GM21619 (cell line): ENCODE results near the gene FN3KRP.
"Not testable (repeated sequence)": the region's sequence is repeated elsewhere in the genome, so short reads cannot be mapped to it uniquely, and the experiment has no call there.

Experiments
- ATAC-seq: cut with Tn5 transposase; IDR thresholded peaks from one replicate; pipeline ENCODE4 v1.9.1; 2021; ENCODE audit not compliant: unreplicated experiment

The FN3KRP gene

DNA sequence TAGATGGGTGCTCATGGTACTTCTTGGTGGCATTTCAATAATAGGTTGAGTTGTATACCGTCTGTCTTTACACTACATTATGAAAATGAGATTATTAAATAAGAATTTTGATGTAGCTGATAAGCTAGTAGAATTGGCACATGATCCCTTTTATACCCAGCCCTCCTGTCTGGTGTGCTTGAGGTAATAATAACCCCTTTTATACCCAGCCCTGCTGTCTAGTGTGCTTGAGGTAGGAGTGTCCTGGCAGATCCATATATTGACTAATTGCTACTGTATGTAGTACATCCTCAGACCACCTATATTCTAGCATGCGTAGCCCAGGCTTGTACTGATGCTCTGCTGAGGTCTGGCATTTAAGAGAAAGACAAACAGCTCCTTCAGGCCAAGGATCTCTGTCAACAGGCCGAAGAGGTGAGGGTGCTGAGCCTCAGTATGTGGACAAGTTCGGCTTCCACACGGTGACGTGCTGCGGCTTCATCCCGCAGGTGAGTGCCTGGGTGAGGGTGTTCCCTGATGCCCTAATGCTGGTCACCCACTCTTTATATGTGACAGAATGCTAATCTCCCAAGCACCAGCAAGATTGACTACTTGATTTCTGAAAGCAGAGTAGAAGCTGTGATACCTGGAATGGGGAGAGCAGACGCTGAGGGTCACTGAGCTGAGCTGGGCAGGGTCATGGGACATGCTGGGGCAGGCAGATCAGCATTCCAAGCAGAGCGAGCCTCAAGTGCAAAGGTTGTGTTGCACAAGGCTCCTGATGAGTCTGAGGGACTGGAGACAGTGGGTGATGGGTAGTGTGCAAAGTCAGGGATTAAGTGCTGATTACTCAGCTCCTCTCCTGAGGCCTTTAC, 24.6 kb downstream of the FN3KRP start:
- ATAC-seq: no peak

- no peak for ATAC-seq
Observed at GRCh38 chr17:82743344-82744219, 27.1 kb downstream of the FN3KRP start.

- not testable (repeated sequence) for ATAC-seq
Observed at GRCh38 chr17:82744736-82745135, 28.2 kb downstream of the FN3KRP start.

GRCh38 chr17:82745524-82745923, 29.0 kb downstream of the FN3KRP start:
- no peak for ATAC-seq

GRCh38 chr17:82748756-82749155, 32.2 kb downstream of the FN3KRP start:
- no peak for ATAC-seq

DNA sequence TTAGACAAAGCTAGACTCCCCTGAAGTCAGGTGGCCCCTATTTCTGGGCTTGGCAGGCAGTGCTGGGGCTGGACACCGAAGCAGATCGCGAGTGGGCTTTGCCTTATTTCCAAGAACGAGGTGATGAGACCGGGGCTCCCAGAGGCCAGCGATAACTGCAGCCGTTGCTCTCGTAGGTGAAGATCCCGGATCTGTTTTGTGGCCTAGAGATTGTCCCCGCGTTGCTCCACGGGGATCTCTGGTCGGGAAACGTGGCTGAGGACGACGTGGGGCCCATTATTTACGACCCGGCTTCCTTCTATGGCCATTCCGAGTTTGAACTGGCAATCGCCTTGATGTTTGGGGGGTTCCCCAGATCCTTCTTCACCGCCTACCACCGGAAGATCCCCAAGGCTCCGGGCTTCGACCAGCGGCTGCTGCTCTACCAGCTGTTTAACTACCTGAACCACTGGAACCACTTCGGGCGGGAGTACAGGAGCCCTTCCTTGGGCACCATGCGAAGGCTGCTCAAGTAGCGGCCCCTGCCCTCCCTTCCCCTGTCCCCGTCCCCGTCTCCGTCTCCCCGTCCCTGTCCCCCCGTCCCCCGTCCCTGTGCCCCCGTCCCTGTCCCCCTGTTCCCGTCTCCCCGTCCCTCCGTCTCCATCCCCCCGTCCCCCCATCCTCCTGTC, 33.9 kb downstream of the FN3KRP start:
- ATAC-seq: no peak

GRCh38 chr17:82751171-82751570, 34.7 kb downstream of the FN3KRP start:
- ATAC-seq: peak; percentile 16

- ATAC-seq: peak; percentile 66
Observed at GRCh38 chr17:82751571-82752370, 35.3 kb downstream of the FN3KRP start, which contains the start of gene TBCD. Gene TBCD (plus strand): TSS chr17:82752065. CDS start chr17:82752194, 129 bp downstream.

- peak; percentile 37 for ATAC-seq
Observed at GRCh38 chr17:82752371-82753200, 36.1 kb downstream of the FN3KRP start.

GRCh38 chr17:82753201-82753464, 36.6 kb downstream of the FN3KRP start:
- ATAC-seq: no peak

- no peak for ATAC-seq
Observed at GRCh38 chr17:82754297-82755208, 38.0 kb downstream of the FN3KRP start.

DNA sequence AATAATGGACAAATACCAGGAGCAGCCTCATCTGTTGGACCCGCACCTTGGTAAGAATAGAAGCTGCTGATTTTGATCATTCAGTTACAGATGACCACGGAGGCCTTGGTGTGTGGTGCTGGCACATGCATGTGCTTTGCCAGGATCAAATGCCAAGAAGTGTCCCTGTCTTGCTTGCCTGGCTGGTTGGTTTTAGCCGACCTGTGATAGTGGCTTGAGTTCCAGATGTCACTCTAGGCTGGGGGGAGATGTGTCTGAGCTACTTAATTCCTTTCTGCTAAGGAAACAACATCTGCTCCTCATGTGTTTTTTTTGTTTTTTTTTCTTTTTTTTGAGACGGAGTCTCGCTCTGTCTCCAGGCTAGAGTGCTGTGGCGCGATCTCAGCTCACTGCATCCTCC, 39.7 kb downstream of the FN3KRP start:
- no peak for ATAC-seq

- ATAC-seq: no peak
Observed at GRCh38 chr17:82765371-82765770, 48.9 kb downstream of the FN3KRP start.

DNA sequence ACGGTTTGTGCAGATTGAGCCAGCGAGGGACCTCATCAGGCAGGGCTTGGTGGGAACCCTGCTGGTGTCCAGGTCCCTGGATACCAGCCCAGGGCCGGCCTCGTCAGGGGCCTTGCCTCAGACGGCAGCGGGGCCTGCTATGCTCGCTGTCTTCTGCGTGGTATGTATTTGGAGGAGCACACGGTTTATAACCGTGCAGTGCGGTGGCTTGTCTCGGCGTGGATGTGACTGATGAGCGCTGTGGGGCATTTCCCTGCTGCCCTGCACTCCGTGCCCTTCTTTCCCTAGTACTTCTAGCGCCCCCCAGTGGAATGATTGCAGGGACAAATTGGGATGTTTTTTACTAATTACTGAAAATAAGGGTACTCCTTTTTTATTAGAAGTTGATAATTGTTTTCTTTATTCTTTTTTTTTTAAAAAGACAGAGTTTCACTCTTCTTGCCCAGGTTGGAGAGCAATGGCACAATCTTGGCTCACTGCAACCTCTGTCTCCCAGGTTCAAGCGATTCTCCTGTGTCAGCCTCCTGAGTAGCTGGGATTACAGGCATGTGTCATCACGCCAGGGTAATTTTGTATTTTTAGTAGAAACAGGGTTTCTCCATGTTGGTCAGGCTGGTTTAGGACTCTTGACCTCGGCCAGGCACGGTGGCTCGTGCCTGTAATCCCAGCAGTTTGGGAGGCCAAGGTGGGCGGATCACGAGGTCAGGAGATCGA, 50.7 kb downstream of the FN3KRP start:
- ATAC-seq: no peak

GRCh38 chr17:82769041-82769440, 52.5 kb downstream of the FN3KRP start:
- ATAC-seq: no peak

- ATAC-seq: no peak
Observed at GRCh38 chr17:82772026-82772425, 55.5 kb downstream of the FN3KRP start.

GRCh38 chr17:82774456-82774855, 58.0 kb downstream of the FN3KRP start:
- ATAC-seq: not testable (repeated sequence)
